Naive thymus-derived CD4-positive, alpha-beta T cell (primary cell): ENCODE measurements around the gene ARID3C. TPM values are rescaled to one million over a fixed set of nuclear protein-coding genes. Genes with fewer than 3 reads are reported as not detected.
A peak's percentile ranks its signal among the peaks of the same experiment; 100 is the strongest.

Experiments
- ATAC-seq: fragments of 150-1000 bp; cut with Tn5 transposase; 2 replicates; pipeline ENCODE4 v1.10.0; 2021; ENCODE audit warnings: mild to moderate bottlenecking, moderate library complexity
- CTCF ChIA-PET: fragments of 350-600 bp; sonication (Branson Sonifier 250); formaldehyde crosslinking; loops from one replicate; lab custom pipeline; 2021; ENCODE audit warnings: antibody characterized with exemption; lab: Charles Lee
- POLR2A ChIA-PET: fragments of 350-600 bp; sonication (Branson Sonifier 250); formaldehyde crosslinking; loops from one replicate; lab custom pipeline; 2021; ENCODE audit warnings: antibody characterized with exemption, inconsistent platforms; lab: Charles Lee
- DNase-seq, 9 donors: peaks; one replicate each; pipeline versions ENCODE4 v3.0.0 to v3.0.0-alpha.2; 2020 to 2022; ENCODE audit warnings: mixed read lengths in 1 of 9
- H3K27ac ChIP-seq: one replicate; pipeline ENCODE4 v1.7.0; 2013; ENCODE audit warnings: mild to moderate bottlenecking, low read depth, low read length, moderate library complexity
- H3K27me3 ChIP-seq, 2 donors: one replicate each; pipeline ENCODE4 v1.7.0; 2013; ENCODE audit warnings: low read length in 2 of 2, mild to moderate bottlenecking in 2 of 2, moderate library complexity in 2 of 2; ENCODE audit not compliant: control insufficient read depth in 2 of 2, insufficient read depth in 2 of 2
- H3K36me3 ChIP-seq, 3 experiments: 1 replicate in 2 of 3; 2 replicates in 1 of 3; pipeline ENCODE4 v1.7.0; 2013; ENCODE audit warnings: low read length in 3 of 3, mild to moderate bottlenecking in 3 of 3, moderate library complexity in 1 of 3; ENCODE audit not compliant: insufficient read depth in 3 of 3, control insufficient read depth in 2 of 3
- H3K4me1 ChIP-seq, 2 donors: one replicate each; pipeline ENCODE4 v1.7.0; 2013; ENCODE audit warnings: low read length in 2 of 2, mild to moderate bottlenecking in 2 of 2, moderate library complexity in 1 of 2; ENCODE audit not compliant: control insufficient read depth in 2 of 2, insufficient read depth in 2 of 2
- H3K4me3 ChIP-seq: 2 replicates; pipeline ENCODE4 v1.7.0; 2013; ENCODE audit warnings: mild to moderate bottlenecking, low read length
- H3K9me3 ChIP-seq, 3 experiments: 1 replicate in 2 of 3; 2 replicates in 1 of 3; pipeline ENCODE4 v1.7.0; 2013; ENCODE audit warnings: low read length in 3 of 3; ENCODE audit not compliant: control insufficient read depth in 2 of 3
- H3K27ac Mint-ChIP-seq, 9 donors: one replicate each; pipeline ENCODE4 v1.8.0; 2020 to 2022; ENCODE audit warnings: mixed read lengths in 9 of 9, mild to moderate bottlenecking in 8 of 9, moderate library complexity in 5 of 9, inconsistent platforms in 2 of 9
- H3K27me3 Mint-ChIP-seq, 5 donors: one replicate each; pipeline ENCODE4 v1.8.0; 2021 to 2022; ENCODE audit warnings: mixed read lengths in 5 of 5, mild to moderate bottlenecking in 1 of 5
- H3K36me3 Mint-ChIP-seq, 5 donors: one replicate each; pipeline ENCODE4 v1.8.0; 2020 to 2022; ENCODE audit warnings: mixed read lengths in 5 of 5, mild to moderate bottlenecking in 3 of 5, inconsistent platforms in 1 of 5
- H3K4me1 Mint-ChIP-seq, 7 donors: one replicate each; pipeline ENCODE4 v1.8.0; 2020 to 2022; ENCODE audit warnings: mixed read lengths in 7 of 7, mild to moderate bottlenecking in 3 of 7, inconsistent platforms in 1 of 7
- H3K4me3 Mint-ChIP-seq, 10 donors: one replicate each; pipeline ENCODE4 v1.8.0; 2020 to 2022; ENCODE audit warnings: mild to moderate bottlenecking in 10 of 10, mixed read lengths in 10 of 10, moderate library complexity in 6 of 10, inconsistent platforms in 2 of 10
- H3K9me3 Mint-ChIP-seq, 11 donors: one replicate each; pipeline ENCODE4 v1.8.0; 2020 to 2022; ENCODE audit warnings: mixed read lengths in 11 of 11, mild to moderate bottlenecking in 4 of 11, inconsistent platforms in 1 of 11, moderate library complexity in 1 of 11
- intact Hi-C, 2 donors: fragments of 100-400 bp; cut with micrococcal nuclease; formaldehyde crosslinking; loops; one replicate each; pipeline ENCODE4 v1.15.1; 2023
- polyA plus RNA-seq, 2 donors: library from polyadenylated mRNA; unstranded; fragments of 300-500 nt; fragmentation: Illumina TruSeq; gene quantifications; one replicate each; pipeline ENCODE4 v1.2.3, GENCODE V29; 2021
- total RNA-seq, 6 experiments: library from RNA in 5 of 6; stranded (reverse) in 5 of 6; gene quantifications; 1 replicate in 5 of 6; 2 replicates in 1 of 6; pipeline ENCODE4 v1.2.3 and lab custom pipeline; 2021 to 2026

The ARID3C gene
- total and polyA plus RNA-seq, 7 experiments from 2014 or later, result 0.27 to 0.36 TPM; not detected in 5

DNA sequence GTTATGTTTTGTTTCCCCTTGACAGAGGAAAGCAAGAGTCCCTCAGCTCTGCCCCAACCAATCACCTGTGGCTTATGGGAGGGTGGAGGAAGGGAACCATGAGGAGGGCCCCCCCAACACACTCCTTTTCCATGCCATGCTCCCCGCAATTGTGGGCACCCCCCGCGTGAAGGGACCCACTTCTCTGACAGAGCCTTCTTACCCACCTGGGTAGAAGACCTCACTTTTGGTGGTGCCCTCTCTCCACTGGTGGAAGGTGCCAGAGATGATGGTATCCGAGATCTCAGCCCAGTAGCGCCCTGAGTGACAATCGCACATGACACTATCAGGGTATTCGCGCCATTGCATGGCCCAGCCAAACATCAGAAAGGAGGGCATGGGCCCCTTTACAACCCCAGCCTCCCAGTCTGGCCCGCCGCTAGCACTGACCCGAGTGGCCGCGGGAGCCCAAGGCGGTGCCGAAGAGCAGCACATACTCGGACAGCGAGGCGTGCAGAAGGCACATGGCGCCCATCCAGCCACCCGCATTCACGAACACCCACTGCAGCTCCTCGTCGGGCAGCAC lies 8.0 kb upstream of the ARID3C start:
- intact Hi-C loops, result loop anchor here (1.0 to 10.0 kb wide), 10 partner anchors 9 to 968 kb away; partner anchors contain the start of genes DNAI1 (in 2 of the 2), DNAJB5 (in 2 of the 2), FAM219A (in 2 of the 2) and DCTN3 (in 1 of the 2)
- ChIA-PET POLR2A (interaction anchor here (0.6 to 7.0 kb wide), 15 partner anchors 7 to 420 kb away, joined by 3 to 99 read pairs (median 6); partner anchors contain the start of genes ARID3C, CCL27, DCTN3 and GALT), CTCF (interaction anchor here (0.5 to 8.0 kb wide), 6 partner anchors 10 to 386 kb away, joined by 4 to 98 read pairs (median 13); partner anchors contain the start of genes GALT and RPP25L)
- Mint-ChIP-seq H3K27ac (peak overlapping the region; percentile 77 to 97 (median 88)), H3K4me1 (peaks cover 26 to 47% (median 37%) of the 10 kb centered on the region in 7 donors), H3K27me3 (no peaks in the 10 kb centered on the region), H3K36me3 (peaks cover 0 to 5% (median 3%) of the 10 kb centered on the region in 5 donors), H3K9me3 (peaks cover 0 to 1% (median 0%) of the 10 kb centered on the region in 11 donors), H3K4me3 (peak overlapping the region; percentile 88 to 93 (median 90))
- peak overlapping the region; percentile 70 for H3K27ac ChIP-seq
- peak overlapping the region; percentile 94 for H3K4me3 ChIP-seq
- H3K4me1 ChIP-seq, result peaks cover 21 to 22% of the 10 kb centered on the region in 2 donors
- no peaks in the 10 kb centered on the region for H3K27me3 ChIP-seq
- H3K9me3 ChIP-seq, result no peaks in the 10 kb centered on the region
- no peak for ATAC-seq
- DNase-seq, result peak in 4 of 9 donors; percentile 20 to 42 (median 26)
- peaks cover 0 to 13% (median 0%) of the 10 kb centered on the region in 3 experiments for H3K36me3 ChIP-seq

DNA sequence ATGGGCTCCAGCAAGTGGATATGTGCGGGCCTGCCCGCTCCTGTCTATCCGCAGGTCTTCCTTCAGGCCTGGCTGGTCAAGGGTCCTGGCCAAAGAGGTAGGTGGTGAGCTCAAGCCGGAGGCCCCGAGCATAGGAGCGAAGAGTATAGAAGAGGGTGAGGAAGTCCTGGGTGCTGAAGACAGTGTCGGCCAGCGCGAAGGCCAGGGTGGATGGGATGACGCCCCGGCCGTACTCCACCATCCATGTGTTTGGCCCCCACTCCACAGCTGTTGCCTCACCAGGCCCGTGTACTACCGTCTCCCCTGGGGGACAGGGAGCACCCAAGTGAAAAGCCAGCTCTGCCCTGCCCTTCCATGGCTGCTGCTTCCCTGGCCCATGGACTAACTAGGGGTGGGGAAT lies 6.7 kb upstream of the ARID3C start:
- H3K4me3 ChIP-seq, result no peak overlapping the region
- H3K9me3 ChIP-seq, result no peaks in the 10 kb centered on the region
- peak overlapping the region in 2 of 9 donors; percentile 38 to 78 for H3K27ac Mint-ChIP-seq
- H3K9me3 Mint-ChIP-seq, result peaks cover 0 to 1% (median 0%) of the 10 kb centered on the region in 11 donors
- ChIA-PET POLR2A (interaction anchor here (0.7 to 7.0 kb wide), 7 partner anchors 12 to 1309 kb away, joined by 3 to 99 read pairs (median 10); partner anchors contain the start of genes CCDC107, DCTN3, GALT and RPP25L), CTCF (interaction anchor here (0.7 to 8.0 kb wide), 11 partner anchors 10 to 303 kb away, joined by 3 to 98 read pairs (median 10); partner anchors contain the start of genes DCTN3, GALT and RPP25L)
- intact Hi-C loops, result loop anchor here (10.0 kb wide), 4 partner anchors 349 to 969 kb away; partner anchors contain the start of genes DNAJB5 (in 1 of the 2), TESK1 (in 1 of the 2), UBAP1 (in 1 of the 2) and UBE2R2 (in 1 of the 2)
- H3K36me3 Mint-ChIP-seq, result peaks cover 0 to 5% (median 3%) of the 10 kb centered on the region in 5 donors
- DNase-seq (no peak), ATAC-seq (no peak)
- H3K4me3 Mint-ChIP-seq, result peak overlapping the region; percentile 33 to 88 (median 65)
- H3K4me1 Mint-ChIP-seq, result peaks cover 26 to 49% (median 37%) of the 10 kb centered on the region in 7 donors
- H3K27me3 ChIP-seq, result no peaks in the 10 kb centered on the region
- H3K4me1 ChIP-seq, result peaks cover 21 to 22% of the 10 kb centered on the region in 2 donors
- no peak overlapping the region for H3K27ac ChIP-seq
- H3K36me3 ChIP-seq, result peaks cover 0 to 13% (median 0%) of the 10 kb centered on the region in 3 experiments
- peaks cover 0 to 8% (median 2%) of the 10 kb centered on the region in 5 donors for H3K27me3 Mint-ChIP-seq

- ChIA-PET CTCF (interaction anchor here (0.7 to 8.0 kb wide), 25 partner anchors 9 to 1057 kb away, joined by 3 to 98 read pairs (median 4); partner anchors contain the start of genes CCL27, DCTN3, GALT and RPP25L), POLR2A (interaction anchor here (0.9 to 7.0 kb wide), 10 partner anchors 8 to 229 kb away, joined by 3 to 99 read pairs (median 5); partner anchors contain the start of genes DCTN3, GALT and RPP25L)
- Histone ChIP-seq H3K4me1 (peaks cover 21 to 22% of the 10 kb centered on the region in 2 donors), H3K27ac (no peak overlapping the region), H3K36me3 (peaks cover 0 to 13% (median 0%) of the 10 kb centered on the region in 3 experiments), H3K27me3 (no peaks in the 10 kb centered on the region), H3K9me3 (no peaks in the 10 kb centered on the region), H3K4me3 (no peak overlapping the region)
- H3K27ac Mint-ChIP-seq, result no peak overlapping the region
- H3K27me3 Mint-ChIP-seq, result peaks cover 0 to 16% (median 11%) of the 10 kb centered on the region in 5 donors
- ATAC-seq (no peak), DNase-seq (no peak)
- intact Hi-C loops, result loop anchor here (1.0 to 10.0 kb wide), 10 partner anchors 22 to 970 kb away; partner anchors contain the start of genes RPP25L (in 2 of the 2), DNAJB5 (in 1 of the 2), TESK1 (in 1 of the 2) and UBAP1 (in 1 of the 2)
- peaks cover 0 to 2% (median 0%) of the 10 kb centered on the region in 11 donors for H3K9me3 Mint-ChIP-seq
- peak overlapping the region in 1 of 10 donors; percentile 38 for H3K4me3 Mint-ChIP-seq
- peaks cover 27 to 53% (median 37%) of the 10 kb centered on the region in 7 donors for H3K4me1 Mint-ChIP-seq
- H3K36me3 Mint-ChIP-seq, result peaks cover 0 to 5% (median 3%) of the 10 kb centered on the region in 5 donors
Observed at GRCh38 chr9:34634551-34635248, 5.8 kb upstream of the ARID3C start.

DNA sequence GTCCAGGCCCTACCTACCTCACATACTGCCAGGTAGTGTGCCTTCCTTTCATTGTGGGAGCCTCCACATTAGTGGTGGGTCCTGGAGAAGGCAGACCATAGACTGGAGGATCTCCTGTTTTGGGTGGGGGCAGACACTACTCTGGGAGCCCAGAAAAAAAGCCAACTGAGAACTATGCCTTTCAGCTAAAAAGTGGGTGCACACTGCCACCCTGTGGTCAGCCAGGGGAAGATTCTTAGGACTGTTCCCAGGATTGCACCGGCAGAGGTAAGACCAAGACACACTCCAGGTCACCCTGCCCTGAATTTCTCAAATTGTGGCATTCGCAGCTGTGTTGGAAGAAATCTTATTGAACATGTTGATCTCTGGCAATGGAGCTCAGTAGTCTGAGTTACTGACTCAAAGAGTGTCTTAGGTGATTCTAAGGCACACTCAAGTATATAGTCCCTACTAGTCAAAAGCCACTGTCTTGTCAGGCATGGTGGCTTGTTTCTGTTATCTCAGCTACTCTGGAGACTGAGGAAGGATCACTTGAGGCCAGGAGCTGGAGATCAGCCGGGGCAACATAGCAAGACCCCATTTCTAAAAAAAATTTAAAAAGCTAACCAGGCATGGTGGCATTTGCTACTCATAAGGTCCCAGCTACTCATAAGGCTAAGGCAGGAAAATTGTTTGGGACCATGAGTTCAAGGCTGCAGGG lies 5.1 kb upstream of the ARID3C start:
- Histone ChIP-seq H3K4me1 (peaks cover 25 to 27% of the 10 kb centered on the region in 2 donors), H3K27me3 (peaks cover 0 to 5% of the 10 kb centered on the region in 2 donors), H3K9me3 (no peaks in the 10 kb centered on the region), H3K36me3 (peaks cover 0 to 13% (median 0%) of the 10 kb centered on the region in 3 experiments), H3K4me3 (no peak overlapping the region), H3K27ac (no peak overlapping the region)
- peak overlapping the region in 3 of 10 donors; percentile 2 to 58 (median 17) for H3K4me3 Mint-ChIP-seq
- intact Hi-C loops, result loop anchor here (1.0 to 10.0 kb wide), 10 partner anchors 22 to 971 kb away; partner anchors contain the start of genes RPP25L (in 2 of the 2), DNAJB5 (in 1 of the 2), TESK1 (in 1 of the 2) and UBAP1 (in 1 of the 2)
- peaks cover 33 to 59% (median 43%) of the 10 kb centered on the region in 7 donors for H3K4me1 Mint-ChIP-seq
- H3K27me3 Mint-ChIP-seq, result peaks cover 5 to 23% (median 18%) of the 10 kb centered on the region in 5 donors
- H3K27ac Mint-ChIP-seq, result peak overlapping the region in 3 of 9 donors; percentile 22 to 29 (median 23)
- POLR2A ChIA-PET, result interaction anchor here (0.9 to 7.0 kb wide), 10 partner anchors 9 to 229 kb away, joined by 3 to 99 read pairs (median 6); partner anchors contain the start of genes DCTN3, GALT and RPP25L
- peak; percentile 58 to 79 (median 72) for DNase-seq
- peak; percentile 44 for ATAC-seq
- peaks cover 0 to 8% (median 3%) of the 10 kb centered on the region in 5 donors for H3K36me3 Mint-ChIP-seq
- H3K9me3 Mint-ChIP-seq, result peaks cover 0 to 2% (median 0%) of the 10 kb centered on the region in 11 donors
- CTCF ChIA-PET, result interaction anchor here (0.7 to 8.0 kb wide), 24 partner anchors 8 to 1058 kb away, joined by 3 to 98 read pairs (median 4); partner anchors contain the start of genes DCTN3, GALT and RPP25L

DNA sequence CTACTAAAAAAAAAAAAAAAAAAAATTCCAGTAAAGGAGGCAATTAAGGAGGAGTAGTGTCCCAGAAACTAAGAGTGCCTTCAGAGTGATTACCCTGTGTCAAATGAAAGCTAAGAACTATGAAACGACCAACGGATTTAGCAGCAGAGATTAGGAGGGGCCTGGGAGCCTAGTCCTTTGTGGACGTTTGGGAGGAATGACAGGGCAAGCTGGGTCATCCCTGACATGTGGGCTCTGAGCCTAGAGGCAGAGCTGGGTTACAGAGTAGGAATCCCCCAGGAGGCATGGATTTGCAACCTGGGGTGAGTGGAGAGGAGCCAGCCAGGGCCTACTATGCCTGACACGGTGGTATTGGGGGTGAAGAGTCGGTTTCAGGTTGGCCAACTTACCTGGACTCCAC lies 4.3 kb upstream of the ARID3C start:
- intact Hi-C loops, result loop anchor here (5.0 to 10.0 kb wide), 5 partner anchors 41 to 972 kb away; partner anchors contain the start of genes DNAJB5 (in 1 of the 2), TESK1 (in 1 of the 2), UBAP1 (in 1 of the 2) and UBE2R2 (in 1 of the 2)
- Mint-ChIP-seq H3K4me1 (peaks cover 31 to 56% (median 41%) of the 10 kb centered on the region in 7 donors), H3K27ac (no peak overlapping the region), H3K27me3 (peaks cover 11 to 29% (median 24%) of the 10 kb centered on the region in 5 donors), H3K4me3 (no peak overlapping the region), H3K36me3 (peaks cover 0 to 8% (median 4%) of the 10 kb centered on the region in 5 donors), H3K9me3 (peaks cover 0 to 1% (median 0%) of the 10 kb centered on the region in 11 donors)
- Histone ChIP-seq H3K27ac (no peak overlapping the region), H3K36me3 (peaks cover 0 to 13% (median 0%) of the 10 kb centered on the region in 3 experiments), H3K9me3 (no peaks in the 10 kb centered on the region), H3K27me3 (peaks cover 4 to 10% of the 10 kb centered on the region in 2 donors), H3K4me3 (no peak overlapping the region), H3K4me1 (peaks cover 22 to 26% of the 10 kb centered on the region in 2 donors)
- CTCF ChIA-PET, result interaction anchor here (0.7 to 8.0 kb wide), 10 partner anchors 12 to 229 kb away, joined by 3 to 98 read pairs (median 12); partner anchors contain the start of genes DCTN3, GALT and RPP25L
- DNase-seq (no peak), ATAC-seq (no peak)
- POLR2A ChIA-PET, result interaction anchor here (0.6 to 7.0 kb wide), 5 partner anchors 10 to 211 kb away, joined by 4 to 99 read pairs (median 12); partner anchors contain the start of genes DCTN3, GALT and RPP25L
